Measurements from ENCODE around the gene ALPG. TPM values are rescaled to one million over a fixed set of nuclear protein-coding genes. Genes with fewer than 3 reads are reported as not detected.
"Not testable (repeated sequence)": the region's sequence is repeated elsewhere in the genome, so short reads cannot be mapped to it uniquely, and the experiment has no call there.

Gene ALPG
- total and polyA plus RNA-seq, 2 donors (not counting 3 experiments of a cell fraction or from before 2014, with no cell fraction given) = not detected

DNA sequence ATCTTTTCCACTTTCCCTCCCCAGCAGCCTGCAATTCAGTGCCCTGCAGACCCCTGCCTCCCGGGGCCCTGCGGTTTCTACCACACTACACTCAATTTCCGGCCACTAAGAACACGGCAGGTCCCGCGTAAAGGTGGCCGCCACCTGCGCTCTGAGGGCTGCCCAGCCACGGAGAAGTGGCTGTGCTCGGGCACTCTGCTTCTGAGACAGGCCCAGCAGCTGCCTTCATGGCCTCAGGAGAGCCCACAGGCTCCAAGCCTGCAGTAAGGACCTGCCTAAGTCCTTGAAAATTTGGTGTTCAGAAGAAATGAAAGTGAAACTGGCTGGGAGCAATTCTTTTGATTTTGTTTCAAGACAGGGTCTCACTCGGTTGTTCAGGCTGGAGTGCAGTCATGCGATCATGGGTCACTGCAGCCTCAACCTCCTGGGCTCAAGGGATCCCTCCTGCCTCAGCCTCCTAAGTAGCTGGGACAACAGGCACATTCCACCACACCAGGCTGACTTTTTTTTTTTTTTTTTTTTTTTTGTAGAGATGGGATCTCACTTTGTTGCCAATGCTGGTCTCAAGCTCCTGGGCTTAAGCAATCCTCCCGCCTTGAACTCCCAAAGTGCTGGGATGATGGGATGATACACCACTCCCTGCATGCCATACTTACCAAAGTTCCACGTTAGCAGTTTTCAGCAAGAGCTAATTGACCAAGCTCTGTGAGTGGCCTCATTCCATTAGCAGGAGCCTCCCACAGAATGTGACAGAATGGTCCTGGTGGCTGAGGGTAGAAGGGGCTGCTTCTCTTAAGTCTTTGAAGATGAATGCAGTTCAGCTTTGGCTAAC, 42.6 kb upstream of the ALPG start:
- intact Hi-C loops (cut with micrococcal nuclease) (no loop called here), dilution Hi-C loops (cut with MboI; ENCODE audit: extremely low pct_ligation_motif_present, low sequenced_read_pairs) (no loop called here)
- TF ChIP-seq GATA2 (IDR thresholded peaks at IDR 0.05; ENCODE audit: insufficient read depth, insufficient read length, low read depth, low read length) (no peak), EZH2 (IDR thresholded peaks at IDR 0.05; ENCODE audit: borderline replicate concordance, low read depth, low read length, severe bottlenecking) (no peak), JUN (IDR thresholded peaks at IDR 0.05; ENCODE audit: borderline replicate concordance, insufficient read depth, insufficient read length, low read depth) (no peak), POLR2A (IDR thresholded peaks at IDR 0.05; ENCODE audit: low read depth, low read length) (no peak), FOS (IDR thresholded peaks at IDR 0.05; ENCODE audit: borderline replicate concordance, insufficient read depth, low read length) (no peak), POLR2AphosphoS5 (IDR thresholded peaks at IDR 0.05; ENCODE audit: insufficient read depth, low read depth, low read length) (no peak), MYC (IDR thresholded peaks at IDR 0.05; ENCODE audit: low read depth, low read length) (no peak)
- TF ChIP-seq, protein P1, sequence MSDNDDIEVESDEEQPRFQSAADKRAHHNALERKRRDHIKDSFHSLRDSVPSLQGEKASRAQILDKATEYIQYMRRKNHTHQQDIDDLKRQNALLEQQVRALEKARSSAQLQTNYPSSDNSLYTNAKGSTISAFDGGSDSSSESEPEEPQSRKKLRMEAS (IDR thresholded peaks at IDR 0.05; ENCODE audit: insufficient read depth, insufficient read length) = no peak
- TF ChIP-seq, protein P2, sequence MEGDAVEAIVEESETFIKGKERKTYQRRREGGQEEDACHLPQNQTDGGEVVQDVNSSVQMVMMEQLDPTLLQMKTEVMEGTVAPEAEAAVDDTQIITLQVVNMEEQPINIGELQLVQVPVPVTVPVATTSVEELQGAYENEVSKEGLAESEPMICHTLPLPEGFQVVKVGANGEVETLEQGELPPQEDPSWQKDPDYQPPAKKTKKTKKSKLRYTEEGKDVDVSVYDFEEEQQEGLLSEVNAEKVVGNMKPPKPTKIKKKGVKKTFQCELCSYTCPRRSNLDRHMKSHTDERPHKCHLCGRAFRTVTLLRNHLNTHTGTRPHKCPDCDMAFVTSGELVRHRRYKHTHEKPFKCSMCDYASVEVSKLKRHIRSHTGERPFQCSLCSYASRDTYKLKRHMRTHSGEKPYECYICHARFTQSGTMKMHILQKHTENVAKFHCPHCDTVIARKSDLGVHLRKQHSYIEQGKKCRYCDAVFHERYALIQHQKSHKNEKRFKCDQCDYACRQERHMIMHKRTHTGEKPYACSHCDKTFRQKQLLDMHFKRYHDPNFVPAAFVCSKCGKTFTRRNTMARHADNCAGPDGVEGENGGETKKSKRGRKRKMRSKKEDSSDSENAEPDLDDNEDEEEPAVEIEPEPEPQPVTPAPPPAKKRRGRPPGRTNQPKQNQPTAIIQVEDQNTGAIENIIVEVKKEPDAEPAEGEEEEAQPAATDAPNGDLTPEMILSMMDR (IDR thresholded peaks at IDR 0.05; ENCODE audit: extremely low read depth in 1 of 2, insufficient read depth in 1 of 2, low read depth in 1 of 2, low read length in 2 of 2) = no peak
- H2AFZ ChIP-seq (ENCODE audit: low read depth, low read length) = no peak overlapping the region
- ChIA-PET CTCF (interaction anchor here (0.7 to 1.4 kb wide), 6 partner anchors 19 to 648 kb away, joined by 3 to 4 read pairs (median 3); no protein-coding TSS in a partner anchor), POLR2A (no interaction called here)
- no peaks in the 10 kb centered on the region for H3K79me2 ChIP-seq (ENCODE audit: control insufficient read depth, insufficient read depth, low read length)
- H3K27me3 ChIP-seq (ENCODE audit: control insufficient read depth in 2 of 2, insufficient read depth in 2 of 2, low read length in 2 of 2) = no peaks in the 10 kb centered on the region
- H3K4me3 ChIP-seq (replicated peaks in 1 of 3; ENCODE audit: insufficient read depth in 1 of 3, low read depth in 1 of 3, low read length in 3 of 3) = no peak overlapping the region
- BruUV-seq (replicated peaks) = no TSS peak
- H3K9ac ChIP-seq (replicated peaks; ENCODE audit: extremely low read depth, insufficient read depth, low read length) = no peak overlapping the region
- no peaks in the 10 kb centered on the region for H4K20me1 ChIP-seq (replicated peaks; ENCODE audit: control insufficient read depth, extremely low read depth, insufficient read depth, low read length)
- H3K4me2 ChIP-seq (ENCODE audit: insufficient read depth, low read length) = no peak overlapping the region
- H3K9me3 ChIP-seq (replicated peaks; ENCODE audit: control insufficient read depth, insufficient read depth, low read length) = no peaks in the 10 kb centered on the region
- no peak overlapping the region for H3K27ac ChIP-seq (ENCODE audit: insufficient read depth, low read depth, low read length)
- H3K4me1 ChIP-seq (ENCODE audit: control insufficient read depth, extremely low read depth, insufficient read depth, low read length) = no peaks in the 10 kb centered on the region
- FAIRE-seq (no peak), DNase-seq (ENCODE audit: low read depth, low spot score) (no peak)
- no peaks in the 10 kb centered on the region for H3K9me1 ChIP-seq (replicated peaks; ENCODE audit: control insufficient read depth, extremely low read depth, insufficient read depth, low read length)
- H3K36me3 ChIP-seq (ENCODE audit: control insufficient read depth in 2 of 2, extremely low read depth in 1 of 2, insufficient read depth in 2 of 2, low read length in 2 of 2) = no peaks in the 10 kb centered on the region

GRCh38 chr2:232364806-232365594, 41.6 kb upstream of the ALPG start:
- H3K4me2 ChIP-seq (ENCODE audit: insufficient read depth, low read length); H3K27me3 ChIP-seq (ENCODE audit: control insufficient read depth in 2 of 2, insufficient read depth in 2 of 2, low read length in 2 of 2); H3K27ac ChIP-seq (ENCODE audit: insufficient read depth, low read depth, low read length); H3K9ac ChIP-seq (replicated peaks; ENCODE audit: extremely low read depth, insufficient read depth, low read length); FAIRE-seq; dilution Hi-C loops (cut with MboI; ENCODE audit: extremely low pct_ligation_motif_present, low sequenced_read_pairs); BruUV-seq (replicated peaks); H3K4me3 ChIP-seq (replicated peaks in 1 of 3; ENCODE audit: insufficient read depth in 1 of 3, low read depth in 1 of 3, low read length in 3 of 3); DNase-seq (ENCODE audit: low read depth, low spot score); H3K9me1 ChIP-seq (replicated peaks; ENCODE audit: control insufficient read depth, extremely low read depth, insufficient read depth, low read length); H3K36me3 ChIP-seq (ENCODE audit: control insufficient read depth in 2 of 2, extremely low read depth in 1 of 2, insufficient read depth in 2 of 2, low read length in 2 of 2); POLR2A ChIA-PET; H3K79me2 ChIP-seq (ENCODE audit: control insufficient read depth, insufficient read depth, low read length); H2AFZ ChIP-seq (ENCODE audit: low read depth, low read length); H3K9me3 ChIP-seq (replicated peaks; ENCODE audit: control insufficient read depth, insufficient read depth, low read length); H3K4me1 ChIP-seq (ENCODE audit: control insufficient read depth, extremely low read depth, insufficient read depth, low read length); H4K20me1 ChIP-seq (replicated peaks; ENCODE audit: control insufficient read depth, extremely low read depth, insufficient read depth, low read length): not testable (repeated sequence)
- intact Hi-C loops (cut with micrococcal nuclease) = loop anchor here (1.0 kb wide), 1 partner anchor 459 kb away; no protein-coding TSS in a partner anchor
- CTCF ChIA-PET = interaction anchor here (0.7 to 1.6 kb wide), 11 partner anchors 11 to 647 kb away, joined by 3 to 7 read pairs (median 3); no protein-coding TSS in a partner anchor

Measured in endothelial cell of umbilical vein (primary cell).